HepG2 (cell line): Measurements from ENCODE around the gene ISCA2. TPM values are rescaled to one million over a fixed set of nuclear protein-coding genes. Genes with fewer than 3 reads are reported as not detected.

Experiments
- ATAC-seq: fragments of 200-7000 bp; cut with Tn5 transposase; 3 replicates; pipeline ENCODE4 v1.9.1; 2020; ENCODE audit warnings: mild to moderate bottlenecking, moderate library complexity
- BruUV-seq: library from RNA; stranded (reverse); fragments of 400-500 nt; replicated peaks from 2 replicates; lab custom pipeline; 2021; lab: Mats Ljungman, UMichigan
- CTCF ChIA-PET: fragments of 300-600 bp; formaldehyde crosslinking; extraction: SDS; loops from one replicate; lab custom pipeline; 2021; ENCODE audit warnings: low total read pairs, inconsistent platforms, low intra/inter-chr PET ratio; lab: Yijun Ruan, JAX
- POLR2A ChIA-PET: fragments of 350-600 bp; sonication (Branson Sonifier 250); formaldehyde crosslinking; loops from one replicate; lab custom pipeline; 2020; ENCODE audit warnings: antibody characterized with exemption, inconsistent platforms; lab: Yijun Ruan, JAX
- DNase-seq: peaks from one replicate; pipeline ENCODE4 v3.0.0-alpha.2; 2015; ENCODE audit warnings: low spot score
- FAIRE-seq: peaks from 3 replicates; lab custom pipeline; 2011; peaks lifted over from hg19 to GRCh38; lab: Jason Lieb, UNC
- H2AFZ ChIP-seq: one replicate; pipeline ENCODE4 v1.6.1; 2011; ENCODE audit warnings: low read length, inconsistent platforms
- H3K27ac ChIP-seq: fragments of 300-600 bp; 3 replicates; pipeline ENCODE4 v1.8.0; 2011; ENCODE audit warnings: mixed run types, mild to moderate bottlenecking, mixed read lengths, low read length, inconsistent platforms; ENCODE audit not compliant: insufficient read depth; ENCODE audit errors: extremely low read length
- H3K27me3 ChIP-seq, 2 experiments: fragments of 200-600 bp in 1 of 2; 2 replicates in 1 of 2; 3 replicates in 1 of 2; pipeline versions ENCODE4 v1.6.0 to v1.8.0; 2011; ENCODE audit warnings: low read length in 2 of 2, mild to moderate bottlenecking in 2 of 2, moderate library complexity in 2 of 2, inconsistent platforms in 1 of 2; ENCODE audit not compliant: insufficient read depth in 2 of 2, control insufficient read depth in 1 of 2
- H3K36me3 ChIP-seq, 2 experiments: fragments of 200-600 bp in 1 of 2; replicated peaks in 1 of 2; 2 replicates in 1 of 2; 3 replicates in 1 of 2; pipeline versions ENCODE4 v1.5.1 to v1.8.0; 2011; ENCODE audit warnings: low read length in 2 of 2, inconsistent platforms in 1 of 2; ENCODE audit not compliant: insufficient read depth in 2 of 2, control insufficient read depth in 1 of 2
- H3K4me1 ChIP-seq: 2 replicates; pipeline ENCODE4 v1.5.1; 2012; ENCODE audit warnings: low read length, inconsistent platforms; ENCODE audit not compliant: insufficient read depth
- H3K4me2 ChIP-seq: 2 replicates; pipeline ENCODE4 v1.6.0; 2011; ENCODE audit warnings: low read depth, low read length, inconsistent platforms
- H3K4me3 ChIP-seq, 3 experiments: fragments of 200-600 bp in 1 of 3; sonication (generic), shearing (Covaris generic) in 1 of 3; replicated peaks in 1 of 3; 2 replicates each; pipeline ENCODE4 v1.5.1; 2011 to 2016; ENCODE audit warnings: low read length in 3 of 3, inconsistent platforms in 2 of 3, low read depth in 2 of 3, mild to moderate bottlenecking in 2 of 3, control low read depth in 1 of 3, mixed read lengths in 1 of 3; ENCODE audit not compliant: insufficient read depth in 1 of 3
- H3K79me2 ChIP-seq: one replicate; pipeline ENCODE4 v1.6.1; 2011; ENCODE audit warnings: low read length, inconsistent platforms; ENCODE audit not compliant: insufficient read depth
- H3K9ac ChIP-seq: 2 replicates; pipeline ENCODE4 v1.6.0; 2011; ENCODE audit warnings: mild to moderate bottlenecking, low read depth, low read length, inconsistent platforms; ENCODE audit not compliant: insufficient read depth
- H3K9me3 ChIP-seq: 2 replicates; pipeline ENCODE4 v1.5.1; 2012; ENCODE audit warnings: mild to moderate bottlenecking, low read length
- H4K20me1 ChIP-seq: 2 replicates; pipeline ENCODE4 v1.6.0; 2011; ENCODE audit warnings: inconsistent platforms, mild to moderate bottlenecking, low read length, moderate library complexity; ENCODE audit not compliant: insufficient read depth
- HMG20B ChIP-seq: conservative IDR thresholded peaks from 2 replicates; pipeline ENCODE4 v1.6.1; 2016; ENCODE audit warnings: missing genetic modification reagents, missing compliant biosample characterization
- KAT8 ChIP-seq: IDR thresholded peaks from 2 replicates; pipeline ENCODE4 v1.6.1; 2016; ENCODE audit warnings: missing genetic modification reagents, missing compliant biosample characterization
- KLF11 ChIP-seq: IDR thresholded peaks from 2 replicates; pipeline ENCODE4 v1.6.1; 2016; ENCODE audit warnings: missing compliant biosample characterization
- KMT2B ChIP-seq: IDR thresholded peaks from 2 replicates; pipeline ENCODE4 v1.6.1; 2016; ENCODE audit warnings: missing genetic modification reagents, missing compliant biosample characterization
- MZF1 ChIP-seq: sonication (generic); formaldehyde crosslinking; IDR thresholded peaks from 2 replicates; pipeline ENCODE4 v1.8.1; 2023; ENCODE audit warnings: mild to moderate bottlenecking, missing genetic modification reagents, borderline replicate concordance
- NCOA1 ChIP-seq: sonication (generic); formaldehyde crosslinking; IDR thresholded peaks from 2 replicates; pipeline ENCODE4 v1.9.0; 2021; ENCODE audit warnings: missing genetic modification reagents
- SOX6 ChIP-seq, 2 experiments: fragments of 450-650 bp in 1 of 2; sonication (generic) in 1 of 2; formaldehyde crosslinking in 1 of 2; IDR thresholded peaks; 2 replicates each; pipeline versions ENCODE4 v1.4.0 to v1.6.1; 2017 to 2020; ENCODE audit warnings: antibody characterized with exemption in 1 of 2, mild to moderate bottlenecking in 1 of 2, missing genetic modification reagents in 1 of 2
- TBX2 ChIP-seq: sonication (generic); formaldehyde crosslinking; IDR thresholded peaks from 2 replicates; pipeline ENCODE4 v1.5.0; 2020; ENCODE audit warnings: missing genetic modification reagents, mild to moderate bottlenecking, borderline replicate concordance
- TCF7 ChIP-seq: sonication (generic); IDR thresholded peaks from 2 replicates; pipeline ENCODE4 v1.6.1; 2016; ENCODE audit warnings: antibody characterized with exemption, low read depth
- ZFP62 ChIP-seq: sonication (generic); formaldehyde crosslinking; IDR thresholded peaks from 2 replicates; pipeline ENCODE4 v1.4.0; 2020; ENCODE audit warnings: missing genetic modification reagents
- ZKSCAN5 ChIP-seq: sonication (generic); formaldehyde crosslinking; IDR thresholded peaks from 2 replicates; pipeline ENCODE4 v1.5.1; 2020; ENCODE audit warnings: mild to moderate bottlenecking, missing genetic modification reagents
- ZNF124 ChIP-seq: sonication (generic); formaldehyde crosslinking; IDR thresholded peaks from 2 replicates; pipeline ENCODE4 v1.4.0; 2020; ENCODE audit warnings: missing genetic modification reagents
- ZNF274 ChIP-seq: sonication (generic); formaldehyde crosslinking; IDR thresholded peaks from 2 replicates; pipeline ENCODE4 v1.5.1; 2020; ENCODE audit warnings: mild to moderate bottlenecking, missing genetic modification reagents
- ZNF383 ChIP-seq: sonication (generic); formaldehyde crosslinking; IDR thresholded peaks from 2 replicates; pipeline ENCODE4 v1.4.0; 2020; ENCODE audit warnings: missing genetic modification reagents, mild to moderate bottlenecking, borderline replicate concordance
- WGBS: methylation state at CpG from one replicate; pipeline ENCODE4 v1.1.6; 2017; ENCODE audit warnings: low lambda C conversion rate; 5-methylcytosine and 5-hydroxymethylcytosine counted together
- in situ Hi-C: cut with HindIII; loops from 2 replicates; pipeline ENCODE4 v1.10.0; 2017; ENCODE audit warnings: low pct_unique_long_range_greater_than_20kb; ENCODE audit not compliant: extremely low pct_ligation_motif_present
- intact Hi-C: fragments of 100-400 bp; cut with micrococcal nuclease; formaldehyde crosslinking; loops from one replicate; pipeline ENCODE4 v1.10.0; 2022; ENCODE audit not compliant: unreplicated experiment
- polyA plus RNA-seq, 8 experiments: library from polyadenylated mRNA; depleted of rRNA in 3 of 8; stranded (reverse) in 7 of 8; unstranded in 1 of 8; fragments of >200 nt; fragmentation: Illumina TruSeq in 4 of 8; extraction: Trizol in 4 of 8; gene quantifications; 2 replicates each; pipeline versions ENCODE4 v1.2.1 to v1.2.3, GENCODE V29; 2011 to 2016; ENCODE audit warnings: low read depth in 4 of 8, missing spikeins in 1 of 8, mixed read lengths in 1 of 8; ENCODE audit not compliant: insufficient read depth in 1 of 8
- total RNA-seq, 5 experiments: library from RNA; depleted of rRNA; stranded (reverse); fragments of >200 nt; fragmentation: Illumina TruSeq; extraction: Trizol; gene quantifications; 2 replicates each; pipeline ENCODE4 v1.2.3, GENCODE V29; 2016; ENCODE audit warnings: low read depth in 1 of 5
- TF ChIP-seq, protein P1 (sequence below): IDR thresholded peaks from 2 replicates; pipeline ENCODE4 v1.6.1; 2012; ENCODE audit warnings: inconsistent platforms

ISCA2 gene
- total and polyA plus RNA-seq, 2 of the 13 experiments (the other 11 are each of a cell fraction or from before 2014, with no cell fraction given) = 32.1 to 43.4 TPM

DNA sequence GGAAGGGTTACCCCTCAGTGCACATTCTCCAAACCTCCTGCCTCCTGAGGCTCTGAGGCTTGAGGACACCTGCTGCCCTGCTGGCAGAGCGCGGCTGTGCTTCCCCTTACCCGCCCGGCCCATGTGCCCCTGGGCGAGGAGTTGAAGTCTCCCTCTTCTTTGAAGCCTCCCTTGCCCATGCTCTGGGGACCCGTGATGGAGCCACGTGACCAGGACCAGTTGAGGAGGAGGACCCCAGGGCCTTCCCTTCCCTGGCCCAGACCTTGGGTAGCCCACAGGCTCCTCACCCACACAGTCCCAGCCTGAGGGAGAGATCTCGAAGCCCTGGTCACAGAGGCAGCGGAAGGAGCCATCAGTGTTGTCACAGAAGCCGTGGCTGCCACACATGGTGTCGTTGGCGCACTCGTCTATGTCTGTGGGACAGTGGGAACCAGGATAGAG is 12.9 kb downstream of the ISCA2 start (continued):
- no peak for TF ChIP-seq SOX6 (IDR thresholded peaks at IDR 0.05)
- no peak for TF ChIP-seq SOX6 (CRISPR knock-in tag; IDR thresholded peaks at IDR 0.05)
- TF ChIP-seq TBX2 = no peak
- TF ChIP-seq NCOA1 = no peak
- no peak for TF ChIP-seq KLF11
- TF ChIP-seq ZNF124 = no peak
- no peak for TF ChIP-seq ZFP62
- no peak for TF ChIP-seq ZNF383 (CRISPR knock-in tag)
- TF ChIP-seq KMT2B (CRISPR knock-in tag) = no peak
- no peak for TF ChIP-seq HMG20B (CRISPR knock-in tag)
- no peak for TF ChIP-seq MZF1 (CRISPR knock-in tag)
- no peak for TF ChIP-seq ZKSCAN5 (CRISPR knock-in tag)
- TF ChIP-seq, all 625 proteins: peak for 0

DNA sequence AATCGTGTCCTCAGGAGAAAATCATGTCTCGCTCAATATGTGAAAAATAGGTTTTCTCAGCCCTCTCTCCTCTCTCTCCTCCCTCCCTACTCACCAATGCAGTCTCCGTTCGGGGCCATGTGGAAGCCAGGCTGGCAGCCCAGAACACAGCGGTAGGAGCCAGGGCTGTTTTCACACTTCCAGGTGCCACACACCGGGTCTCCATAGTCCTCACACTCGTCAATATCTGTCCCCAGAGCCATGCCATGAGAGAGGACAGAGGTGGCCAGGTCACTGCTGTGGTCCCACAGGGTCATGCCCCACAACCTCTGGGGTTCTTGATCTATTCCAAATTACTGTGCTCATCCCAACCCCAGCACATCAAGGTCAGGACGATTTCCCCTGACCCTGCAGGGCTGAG is 13.5 kb downstream of the ISCA2 start:
- Histone ChIP-seq H3K36me3 (no peaks in the 10 kb centered on the region), H3K4me2 (no peak overlapping the region), H3K27ac (no peak overlapping the region), H3K4me3 (no peak overlapping the region), H3K79me2 (no peaks in the 10 kb centered on the region), H3K9me3 (no peaks in the 10 kb centered on the region), H2AFZ (no peak overlapping the region), H3K9ac (no peak overlapping the region), H4K20me1 (no peaks in the 10 kb centered on the region), H3K27me3 (peaks cover 2 to 42% of the 10 kb centered on the region in 2 experiments; a peak in 3 of 5 replicates), H3K4me1 (peaks cover 20% of the 10 kb centered on the region)
- TF ChIP-seq TCF7 = no peak
- TF ChIP-seq ZNF274 (CRISPR knock-in tag) = no peak
- TF ChIP-seq, protein P1, sequence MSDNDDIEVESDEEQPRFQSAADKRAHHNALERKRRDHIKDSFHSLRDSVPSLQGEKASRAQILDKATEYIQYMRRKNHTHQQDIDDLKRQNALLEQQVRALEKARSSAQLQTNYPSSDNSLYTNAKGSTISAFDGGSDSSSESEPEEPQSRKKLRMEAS = no peak
- no peak for TF ChIP-seq KAT8 (CRISPR knock-in tag)
- FAIRE-seq = no peak
- POLR2A ChIA-PET = no interaction called here
- no TSS peak for BruUV-seq
- 34% methylated on average over 8 of the region's 8 CpGs for WGBS
- intact Hi-C loops (no loop called here), in situ Hi-C loops (no loop called here)
- CTCF ChIA-PET = no interaction called here
- DNase-seq = no peak
- ATAC-seq = no peak
